KOPT-K1 (cell line): ENCODE data around the gene SPRED2.

Source experiments
- H3K27ac ChIP-seq: fragments of 200-600 bp; sonication (generic); 2 replicates; pipeline ENCODE4 v1.5.1; 2016; ENCODE audit warnings: antibody characterized with exemption, mild to moderate bottlenecking, low read depth, low read length; ENCODE audit not compliant: poor library complexity, severe bottlenecking
- H3K36me3 ChIP-seq: fragments of 200-600 bp; sonication (generic); 2 replicates; pipeline ENCODE4 v1.5.1; 2017; ENCODE audit warnings: antibody characterized with exemption, mild to moderate bottlenecking, low read length, moderate library complexity; ENCODE audit not compliant: insufficient read depth
- H3K9me3 ChIP-seq: fragments of 200-600 bp; sonication (generic); 2 replicates; pipeline ENCODE4 v1.5.1; 2017; ENCODE audit warnings: antibody characterized with exemption, low read length, mild to moderate bottlenecking; ENCODE audit not compliant: insufficient read depth, poor library complexity, severe bottlenecking

The SPRED2 gene

DNA sequence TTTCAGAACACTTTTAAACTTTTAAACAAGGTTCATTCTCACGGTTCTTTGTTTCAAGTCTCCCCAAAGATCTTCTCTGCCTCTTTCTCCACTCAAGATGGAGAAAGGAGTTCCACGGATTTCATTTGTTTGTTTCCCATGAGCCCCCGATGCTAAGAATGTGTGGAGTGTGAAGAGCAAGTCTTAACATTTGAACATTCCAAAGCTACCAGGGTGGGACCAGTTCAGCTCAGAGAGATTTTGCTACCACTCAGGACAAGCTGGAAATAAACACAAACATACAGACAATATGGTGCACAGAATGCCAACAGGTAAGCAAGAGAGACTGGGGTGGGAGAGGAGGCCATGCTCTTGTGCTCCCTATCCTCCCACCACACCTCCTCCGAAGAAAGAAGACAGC, 56.7 kb downstream of the SPRED2 start:
- H3K36me3 ChIP-seq = no peaks in the 10 kb centered on the region
- H3K27ac ChIP-seq = no peak overlapping the region
- H3K9me3 ChIP-seq = no peaks in the 10 kb centered on the region

DNA sequence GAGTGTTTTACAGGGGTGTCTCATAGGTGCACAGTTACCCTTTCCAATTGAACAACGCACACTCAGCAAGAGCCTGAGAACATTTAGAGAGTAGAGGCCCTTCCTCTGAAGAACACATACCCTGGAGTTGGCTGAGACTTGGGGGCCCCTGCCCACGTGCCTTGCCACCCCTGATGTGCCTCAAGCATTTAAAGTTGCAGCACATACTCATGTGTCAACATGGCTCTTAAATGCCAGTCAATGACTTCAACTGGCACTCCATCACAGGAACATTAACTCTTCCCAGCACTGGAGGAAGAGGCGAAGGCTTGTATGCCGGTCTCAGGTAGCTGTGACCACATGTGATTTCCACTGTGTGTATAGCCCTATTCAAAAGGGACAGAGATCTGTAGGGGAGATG, 57.4 kb downstream of the SPRED2 start:
- Histone ChIP-seq H3K36me3 (no peaks in the 10 kb centered on the region), H3K27ac (peak overlapping the region; percentile 21), H3K9me3 (no peaks in the 10 kb centered on the region)

DNA sequence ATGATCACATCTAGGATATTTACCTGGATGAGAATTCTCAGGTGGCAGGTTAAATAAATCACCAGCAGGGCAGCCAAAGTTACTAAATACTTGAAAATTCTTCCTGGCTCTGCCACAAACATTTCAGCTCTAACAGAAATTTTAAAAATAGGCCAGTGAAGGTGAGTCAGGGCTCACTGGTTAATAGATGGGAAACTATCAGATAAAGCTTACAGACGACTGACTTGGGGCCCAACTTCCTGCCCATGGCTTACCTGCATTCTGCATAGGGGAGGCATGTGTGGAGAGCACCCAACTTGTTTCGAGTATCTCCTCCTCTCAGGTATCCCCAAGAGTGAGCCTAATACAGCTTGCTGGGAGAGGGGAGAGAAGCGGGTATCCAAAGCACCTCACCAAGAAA, 57.8 kb downstream of the SPRED2 start:
- Histone ChIP-seq H3K9me3 (no peaks in the 10 kb centered on the region), H3K27ac (peak overlapping the region; percentile 21)

DNA sequence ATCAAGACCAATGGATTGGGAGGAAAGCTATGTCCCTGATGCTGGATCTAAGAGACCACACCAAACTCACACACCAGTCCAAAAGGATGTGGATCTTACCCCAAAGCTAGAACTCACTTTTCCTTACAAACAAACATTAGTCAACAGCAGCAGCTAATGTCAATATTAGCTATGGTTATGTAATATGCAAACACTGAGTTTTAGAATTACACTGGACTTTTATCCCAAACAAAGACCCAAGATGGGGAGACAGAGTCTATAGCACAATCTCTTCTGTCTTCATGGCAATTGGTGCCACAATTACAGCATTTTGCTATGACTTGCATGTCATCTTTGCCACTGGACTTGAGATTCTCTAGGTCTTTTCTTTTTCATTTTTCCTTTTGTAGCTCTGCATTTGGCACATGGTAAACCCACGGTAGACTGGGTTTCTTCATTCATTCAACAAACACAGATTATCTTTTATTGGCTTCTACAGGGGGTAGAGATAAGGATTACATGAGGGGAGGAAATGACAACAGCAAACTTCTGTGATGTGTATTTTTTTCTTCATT, 59.0 kb downstream of the SPRED2 start:
- Histone ChIP-seq H3K27ac (peak overlapping the region; percentile 21), H3K36me3 (no peaks in the 10 kb centered on the region), H3K9me3 (no peaks in the 10 kb centered on the region)

More for the DNA sequence above, 57.8 kb downstream of the SPRED2 start:
- no peaks in the 10 kb centered on the region for H3K36me3 ChIP-seq

DNA sequence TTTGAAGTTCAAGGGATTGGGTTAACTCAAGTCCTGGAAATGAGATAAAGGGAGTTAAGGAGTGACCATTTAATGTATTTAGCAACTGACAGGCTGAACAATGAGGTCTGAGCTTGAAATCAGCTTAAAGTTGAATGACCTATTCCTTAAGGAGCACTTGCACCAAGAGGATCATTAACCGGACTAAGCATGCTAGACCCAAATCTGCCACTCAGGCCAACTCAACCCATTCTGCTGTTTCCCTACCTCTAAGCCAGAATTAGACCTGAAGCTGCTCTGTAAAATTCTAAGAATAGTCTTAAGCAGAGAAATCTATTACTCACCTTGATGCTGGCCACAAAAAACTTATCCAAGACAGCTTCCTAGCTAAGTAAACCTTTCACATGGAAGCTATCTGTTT, 59.8 kb downstream of the SPRED2 start:
- Histone ChIP-seq H3K27ac (no peak overlapping the region), H3K36me3 (no peaks in the 10 kb centered on the region), H3K9me3 (no peaks in the 10 kb centered on the region)

DNA sequence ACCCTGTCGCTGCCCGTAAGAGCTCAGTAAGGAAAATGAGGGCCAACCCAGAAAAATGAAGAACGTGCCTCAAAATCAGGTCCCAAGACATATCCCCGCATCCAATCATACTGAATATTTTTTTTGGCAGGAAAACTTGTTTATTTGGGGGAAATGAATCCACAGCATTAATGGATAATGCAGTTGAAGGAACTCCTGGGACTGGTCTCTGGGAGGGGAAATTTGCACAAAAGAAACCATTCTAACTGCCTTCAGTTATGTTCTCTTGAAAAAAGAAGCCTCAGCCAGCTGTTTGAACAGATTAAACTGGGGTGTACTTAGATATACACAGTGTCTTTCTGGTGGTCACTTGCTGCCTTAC, 61.3 kb downstream of the SPRED2 start:
- no peak overlapping the region for H3K27ac ChIP-seq
- no peaks in the 10 kb centered on the region for H3K9me3 ChIP-seq
- no peaks in the 10 kb centered on the region for H3K36me3 ChIP-seq

DNA sequence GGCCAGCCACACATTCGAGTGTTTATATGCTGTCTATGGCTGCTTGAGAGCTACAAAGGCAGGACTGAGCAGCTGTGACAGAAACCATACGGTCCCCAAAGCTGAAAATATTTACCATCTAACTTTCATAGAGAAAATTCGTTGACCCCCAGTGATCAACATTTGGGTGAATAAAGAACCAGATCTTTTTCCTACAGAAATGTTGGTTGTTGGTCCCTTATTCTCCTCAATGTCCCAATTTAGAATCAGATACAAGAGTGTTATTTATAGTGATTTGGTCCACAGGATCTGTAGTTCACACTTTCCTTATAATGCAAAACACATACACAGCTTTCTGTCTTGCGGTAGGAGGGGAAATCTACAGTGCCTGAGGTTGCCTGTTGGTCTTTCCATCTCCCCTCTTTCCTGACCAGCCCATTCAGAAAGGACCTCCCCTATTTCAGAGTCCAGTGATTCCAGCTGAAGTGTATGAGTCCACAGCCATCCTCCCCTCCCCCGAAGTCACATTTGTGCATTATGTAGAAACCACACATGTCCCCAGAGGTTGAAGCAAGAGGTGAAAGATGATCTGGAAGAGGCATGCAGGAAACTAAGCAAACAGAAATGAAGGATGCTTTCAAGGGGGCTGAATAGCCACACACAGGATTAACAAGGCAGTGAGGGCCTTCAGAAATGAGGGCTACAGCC, 61.9 kb downstream of the SPRED2 start:
- no peaks in the 10 kb centered on the region for H3K9me3 ChIP-seq
- H3K36me3 ChIP-seq = no peaks in the 10 kb centered on the region
- no peak overlapping the region for H3K27ac ChIP-seq

DNA sequence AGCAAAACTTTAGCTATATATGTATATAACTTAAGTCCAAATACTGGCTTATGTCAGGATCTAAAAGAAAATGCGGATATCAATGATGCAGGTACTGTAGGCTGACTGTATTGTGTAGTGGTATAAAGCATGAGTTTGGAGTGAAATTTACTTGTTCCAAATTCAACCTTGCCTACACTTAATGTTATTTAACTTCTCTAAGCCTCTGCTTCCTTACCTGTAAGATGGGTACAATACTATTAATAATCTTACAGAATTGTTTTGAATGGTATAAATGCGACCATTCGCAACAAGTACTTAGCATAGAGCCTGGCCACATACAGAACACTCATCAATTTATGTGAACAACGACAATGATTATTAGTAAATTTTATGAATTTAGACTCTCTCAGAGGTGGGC, 62.4 kb downstream of the SPRED2 start:
- no peaks in the 10 kb centered on the region for H3K9me3 ChIP-seq
- H3K36me3 ChIP-seq = no peaks in the 10 kb centered on the region
- H3K27ac ChIP-seq = no peak overlapping the region

DNA sequence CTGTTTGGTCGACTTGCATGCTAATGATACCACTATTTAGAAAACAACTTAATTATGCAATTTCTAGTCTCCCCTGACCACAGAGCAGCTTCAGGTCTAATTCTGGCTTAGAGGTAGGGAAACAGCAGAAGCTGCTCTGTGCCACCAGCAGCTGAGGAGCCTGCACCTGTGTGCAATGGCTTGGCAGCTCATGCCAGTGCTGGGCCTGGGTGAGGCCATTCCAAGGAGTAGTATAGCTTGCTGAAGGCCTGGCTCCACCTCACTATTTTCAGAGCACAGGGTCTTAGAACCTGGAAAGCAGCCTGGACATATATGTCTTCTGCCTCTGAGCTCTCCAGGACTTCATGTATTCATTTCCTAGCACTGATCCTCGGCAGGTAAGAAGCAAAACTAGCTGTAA, 62.8 kb downstream of the SPRED2 start:
- no peak overlapping the region for H3K27ac ChIP-seq
- H3K36me3 ChIP-seq = no peaks in the 10 kb centered on the region
- H3K9me3 ChIP-seq = no peaks in the 10 kb centered on the region

DNA sequence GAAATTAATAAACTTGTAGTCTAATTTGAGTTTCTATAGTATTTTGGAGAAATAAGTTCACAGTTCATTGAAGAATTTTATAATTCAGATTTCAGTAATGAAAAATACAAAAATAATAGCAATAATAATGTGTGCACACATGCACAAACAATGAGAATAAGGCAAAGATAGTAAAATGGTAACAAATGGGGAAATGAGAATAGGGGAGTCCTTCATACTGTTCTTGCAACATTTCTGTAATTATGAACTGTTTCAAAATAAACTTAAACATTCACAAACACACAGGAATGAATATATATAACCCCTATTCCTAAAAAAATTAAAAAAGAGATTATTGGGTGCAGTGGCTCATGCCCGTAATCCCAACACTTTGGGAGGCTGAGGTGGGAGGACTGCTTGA, 63.9 kb downstream of the SPRED2 start:
- no peak overlapping the region for H3K27ac ChIP-seq
- H3K36me3 ChIP-seq = no peaks in the 10 kb centered on the region
- no peaks in the 10 kb centered on the region for H3K9me3 ChIP-seq

DNA sequence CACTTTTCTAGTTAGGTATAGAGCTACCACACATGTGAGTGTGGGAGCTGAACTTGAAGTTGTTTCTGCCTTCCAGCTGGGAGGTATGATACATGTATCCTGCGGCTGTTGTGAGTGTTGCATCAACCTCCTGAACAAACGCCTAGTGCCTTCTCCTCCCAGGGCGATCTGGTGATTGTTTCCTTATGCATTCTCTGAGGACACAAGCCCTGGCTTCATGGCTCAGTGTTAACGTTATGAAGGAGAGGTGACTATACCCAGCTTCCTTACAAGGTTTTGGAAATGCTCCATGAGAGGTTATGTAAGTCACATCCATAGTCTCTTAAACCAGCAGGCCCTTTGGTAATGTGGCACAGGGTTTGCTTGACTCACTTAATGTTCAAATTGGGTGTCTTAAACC, 64.9 kb downstream of the SPRED2 start:
- H3K36me3 ChIP-seq = no peaks in the 10 kb centered on the region
- no peaks in the 10 kb centered on the region for H3K9me3 ChIP-seq
- H3K27ac ChIP-seq = no peak overlapping the region

DNA sequence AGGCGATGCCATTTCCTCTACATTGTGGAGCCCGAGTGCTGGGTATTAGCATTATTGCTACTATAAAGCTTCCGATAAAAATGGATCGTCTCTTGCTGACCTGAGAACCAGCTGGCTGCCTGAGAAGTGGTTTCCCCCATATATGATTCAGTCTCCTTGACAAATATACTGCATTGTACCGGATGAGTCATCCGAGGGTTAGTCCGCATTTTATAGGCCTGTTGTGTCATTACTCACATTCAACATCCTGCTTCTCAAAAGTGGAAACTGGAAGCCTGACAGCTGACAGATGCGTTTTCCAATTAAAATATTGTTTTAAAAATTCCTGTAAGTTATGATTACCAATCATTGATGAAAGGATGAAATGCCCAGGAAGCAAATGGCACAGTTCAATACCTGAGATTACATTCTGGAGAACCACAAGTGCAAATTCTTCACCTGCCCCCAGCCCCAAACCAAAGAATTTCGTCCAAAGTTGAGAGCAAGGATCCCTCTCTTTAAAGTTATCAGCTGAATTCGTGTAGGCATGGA, 65.7 kb downstream of the SPRED2 start:
- H3K27ac ChIP-seq = no peak overlapping the region
- no peaks in the 10 kb centered on the region for H3K36me3 ChIP-seq
- H3K9me3 ChIP-seq = no peaks in the 10 kb centered on the region

DNA sequence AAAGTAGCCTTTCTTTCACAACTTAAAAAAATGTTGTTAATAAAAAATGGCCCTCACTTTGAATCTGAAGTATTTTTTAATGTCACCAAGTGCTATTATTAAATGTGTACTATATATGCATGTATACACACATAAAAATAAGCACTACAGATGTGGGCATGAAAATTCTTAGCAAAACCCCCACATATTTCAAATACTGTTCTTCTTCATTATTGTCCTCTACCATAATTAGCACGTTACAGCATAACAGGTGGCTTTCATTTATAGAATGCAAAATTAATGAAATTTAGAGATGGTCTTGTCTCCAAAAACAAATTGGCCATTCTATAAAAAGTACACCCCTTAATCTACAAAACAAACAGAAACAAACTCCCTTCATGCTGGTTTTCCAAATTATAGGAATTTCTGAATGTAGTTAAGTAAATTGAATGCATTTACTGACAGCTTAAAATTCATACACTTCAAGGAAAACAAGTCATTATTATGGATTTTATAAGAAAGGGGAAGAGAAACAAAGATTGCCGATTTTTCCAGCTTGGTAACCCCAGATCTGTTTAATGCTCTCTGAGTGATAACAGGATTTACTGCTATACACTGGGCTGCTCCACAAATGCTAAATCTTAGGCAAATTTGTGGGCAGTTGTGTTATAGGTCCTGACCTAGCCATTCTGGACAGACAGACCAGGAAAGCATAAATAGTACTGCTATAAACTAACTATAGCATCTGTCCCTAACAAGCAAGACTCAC, 67.2 kb downstream of the SPRED2 start:
- Histone ChIP-seq H3K9me3 (no peaks in the 10 kb centered on the region), H3K36me3 (no peaks in the 10 kb centered on the region), H3K27ac (no peak overlapping the region)

DNA sequence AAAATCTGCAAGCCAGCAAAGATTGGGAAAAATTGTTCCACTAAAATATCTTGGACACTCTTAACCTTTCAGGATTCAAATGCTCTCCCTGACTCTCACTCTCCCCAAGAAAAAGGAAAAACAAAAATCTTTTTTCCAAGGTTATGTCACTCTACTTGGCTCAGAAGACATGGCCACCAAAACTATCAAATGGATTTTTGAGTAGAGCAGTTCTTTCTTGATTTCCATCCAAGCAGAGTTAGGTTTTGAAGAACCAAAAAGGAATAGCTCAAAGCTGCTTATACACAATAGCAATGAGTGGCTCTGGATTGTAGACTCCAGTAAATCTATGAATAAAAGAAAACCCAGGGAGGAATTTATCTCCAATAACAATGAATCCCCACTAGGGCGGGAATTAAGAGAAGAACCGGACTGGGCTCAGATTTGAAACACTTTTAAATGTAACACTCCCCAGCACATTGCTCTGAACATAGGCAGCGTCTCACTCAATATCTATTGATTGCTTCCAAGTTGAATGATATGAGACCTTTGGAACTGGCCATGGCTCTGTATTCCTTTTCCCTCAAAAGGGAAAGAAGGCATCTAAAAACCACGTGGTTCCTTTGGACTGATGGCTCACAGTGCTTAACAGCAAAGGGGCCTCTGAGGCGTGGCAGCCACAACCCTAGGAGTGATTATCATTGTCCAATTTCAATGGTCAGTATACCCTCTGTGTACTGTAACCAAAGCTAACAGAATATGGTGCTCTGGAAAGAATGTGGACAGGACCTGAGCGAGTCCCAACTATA, 68.3 kb downstream of the SPRED2 start:
- Histone ChIP-seq H3K27ac (no peak overlapping the region), H3K9me3 (no peaks in the 10 kb centered on the region), H3K36me3 (no peaks in the 10 kb centered on the region)

DNA sequence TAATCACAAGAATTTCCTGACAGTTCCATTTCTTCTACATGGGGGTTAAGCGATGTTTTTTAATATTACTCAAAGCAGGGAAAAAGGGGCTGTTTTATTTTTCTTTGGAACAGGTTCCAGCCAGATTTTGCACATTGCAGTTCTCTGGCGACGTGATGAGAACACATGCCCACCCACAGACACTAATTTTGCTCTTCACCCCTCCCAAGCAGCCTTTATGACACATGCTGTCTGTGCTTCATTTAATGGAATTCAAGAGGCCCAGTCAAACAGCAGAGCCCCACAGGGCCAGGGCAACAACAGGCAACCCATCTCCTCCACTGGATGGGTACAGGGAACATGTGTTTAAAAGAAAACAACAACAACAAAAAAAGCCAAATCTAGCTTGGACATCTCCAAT, 70.8 kb downstream of the SPRED2 start:
- Histone ChIP-seq H3K27ac (no peak overlapping the region), H3K9me3 (no peaks in the 10 kb centered on the region), H3K36me3 (no peaks in the 10 kb centered on the region)
